GM18519 (cell line): ENCODE data around the gene CEMIP.

Experiments
- ATAC-seq: cut with Tn5 transposase; IDR thresholded peaks from one replicate; pipeline ENCODE4 v1.9.1; 2021; ENCODE audit warnings: mild to moderate bottlenecking, moderate library complexity; ENCODE audit not compliant: unreplicated experiment, low FRiP score

CEMIP gene

GRCh38 chr15:80779658-80780415 is 667 bp downstream of the CEMIP start:
- no peak for ATAC-seq

- ATAC-seq, result no peak
Observed at GRCh38 chr15:80780416-80781221, 1.4 kb downstream of the CEMIP start.

- no peak for ATAC-seq
Observed at GRCh38 chr15:80783260-80783659, 4.1 kb downstream of the CEMIP start.

GRCh38 chr15:80785335-80785734 is 6.2 kb downstream of the CEMIP start:
- no peak for ATAC-seq

GRCh38 chr15:80785811-80786354 is 6.7 kb downstream of the CEMIP start:
- no peak for ATAC-seq

GRCh38 chr15:80787316-80787715 is 8.1 kb downstream of the CEMIP start:
- ATAC-seq, result no peak

GRCh38 chr15:80788536-80788935 is 9.4 kb downstream of the CEMIP start:
- ATAC-seq, result no peak

- ATAC-seq, result no peak
Observed at GRCh38 chr15:80789296-80789695, 10.1 kb downstream of the CEMIP start.

GRCh38 chr15:80789796-80790195 is 10.6 kb downstream of the CEMIP start:
- ATAC-seq, result no peak

GRCh38 chr15:80790236-80790635 is 11.1 kb downstream of the CEMIP start:
- no peak for ATAC-seq

- ATAC-seq, result no peak
Observed at GRCh38 chr15:80791004-80791403, 11.8 kb downstream of the CEMIP start.

- ATAC-seq, result no peak
Observed at GRCh38 chr15:80796407-80796806, 17.2 kb downstream of the CEMIP start.

GRCh38 chr15:80798911-80799310 is 19.7 kb downstream of the CEMIP start:
- ATAC-seq, result no peak

GRCh38 chr15:80800067-80800466 is 20.9 kb downstream of the CEMIP start:
- no peak for ATAC-seq

GRCh38 chr15:80801891-80802680 is 22.9 kb downstream of the CEMIP start:
- no peak for ATAC-seq

GRCh38 chr15:80803580-80804525 is 24.7 kb downstream of the CEMIP start:
- no peak for ATAC-seq

GRCh38 chr15:80804970-80805495 is 25.9 kb downstream of the CEMIP start:
- no peak for ATAC-seq

GRCh38 chr15:80811781-80812315 is 32.7 kb downstream of the CEMIP start:
- no peak for ATAC-seq

- no peak for ATAC-seq
Observed at GRCh38 chr15:80815106-80815505, 35.9 kb downstream of the CEMIP start.
